ENCODE results near the gene TRERF1. TPM values are rescaled to one million over a fixed set of nuclear protein-coding genes. Genes with fewer than 3 reads are reported as not detected.
A peak's percentile ranks its signal among the peaks of the same experiment; 100 is the strongest.

TRERF1 gene
- total and polyA plus RNA-seq, 2 experiments from 2014 or later = 11.2 to 20.6 TPM

GRCh38 chr6:42471714-42472113 is 20.0 kb upstream of the TRERF1 start:
- Histone ChIP-seq H3K4me3 (no peak overlapping the region), H4K20me1 (replicated peaks; ENCODE audit: insufficient read depth) (no peaks in the 10 kb centered on the region), H3K9me2 (ENCODE audit: insufficient read depth) (no peaks in the 10 kb centered on the region), H3K4me1 (ENCODE audit: insufficient read depth) (no peaks in the 10 kb centered on the region; the same call in 1 of the 2 replicates), H3K4me2 (no peak overlapping the region), H3K36me3 (ENCODE audit: insufficient read depth) (no peaks in the 10 kb centered on the region), H3K27ac (ENCODE audit: low read depth) (no peak overlapping the region), H3K27me3 (ENCODE audit: insufficient read depth) (no peaks in the 10 kb centered on the region), H2AFZ (peak overlapping the region; percentile 83; the same call in 1 of the 2 replicates), H3K79me2 (replicated peaks; ENCODE audit: insufficient read depth) (no peaks in the 10 kb centered on the region), H3F3A (replicated peaks; ENCODE audit: low read depth) (no peaks in the 10 kb centered on the region)
- TF ChIP-seq EZH2phosphoT487 (IDR thresholded peaks at IDR 0.05; ENCODE audit: unreplicated experiment) = no peak
- TF ChIP-seq ETS1 (IDR thresholded peaks at IDR 0.05) = no peak
- no peak for TF ChIP-seq CTCF (conservative IDR thresholded peaks at IDR 0.05; ENCODE audit: low read depth in 2 of 2)
- TF ChIP-seq EZH2 (IDR thresholded peaks at IDR 0.05; ENCODE audit: low read depth, unreplicated experiment) = no peak
- no peak for TF ChIP-seq JUNB (IDR thresholded peaks at IDR 0.05; ENCODE audit: unreplicated experiment)
- TF ChIP-seq ZNF114 (CRISPR knock-in tag; IDR thresholded peaks at IDR 0.05) = no peak
- TF ChIP-seq ZNF462 (CRISPR knock-in tag; IDR thresholded peaks at IDR 0.05) = no peak
- TF ChIP-seq CREB1 (CRISPR knock-in tag; IDR thresholded peaks at IDR 0.05; ENCODE audit: low read depth) = no peak
- no peak for TF ChIP-seq NANOG (IDR thresholded peaks at IDR 0.05; ENCODE audit: borderline replicate concordance)
- H3K4me3 Mint-ChIP-seq = no peak overlapping the region
- no peak overlapping the region for H3K27ac Mint-ChIP-seq
- peaks cover 8% of the 10 kb centered on the region for H3K4me1 Mint-ChIP-seq
- peaks cover 7% of the 10 kb centered on the region for H3K27me3 Mint-ChIP-seq (ENCODE audit: insufficient read depth, low read depth, poor library complexity)
- ATAC-seq (no peak), DNase-seq (ENCODE audit: low spot score) (no peak)
- H3K9me3 Mint-ChIP-seq = peaks cover 23% of the 10 kb centered on the region
- peaks cover 13% of the 10 kb centered on the region for H3K36me3 Mint-ChIP-seq (ENCODE audit: low read depth)

All from GM23338 (cell line).